ENCODE data around the gene CDADC1.

DNA sequence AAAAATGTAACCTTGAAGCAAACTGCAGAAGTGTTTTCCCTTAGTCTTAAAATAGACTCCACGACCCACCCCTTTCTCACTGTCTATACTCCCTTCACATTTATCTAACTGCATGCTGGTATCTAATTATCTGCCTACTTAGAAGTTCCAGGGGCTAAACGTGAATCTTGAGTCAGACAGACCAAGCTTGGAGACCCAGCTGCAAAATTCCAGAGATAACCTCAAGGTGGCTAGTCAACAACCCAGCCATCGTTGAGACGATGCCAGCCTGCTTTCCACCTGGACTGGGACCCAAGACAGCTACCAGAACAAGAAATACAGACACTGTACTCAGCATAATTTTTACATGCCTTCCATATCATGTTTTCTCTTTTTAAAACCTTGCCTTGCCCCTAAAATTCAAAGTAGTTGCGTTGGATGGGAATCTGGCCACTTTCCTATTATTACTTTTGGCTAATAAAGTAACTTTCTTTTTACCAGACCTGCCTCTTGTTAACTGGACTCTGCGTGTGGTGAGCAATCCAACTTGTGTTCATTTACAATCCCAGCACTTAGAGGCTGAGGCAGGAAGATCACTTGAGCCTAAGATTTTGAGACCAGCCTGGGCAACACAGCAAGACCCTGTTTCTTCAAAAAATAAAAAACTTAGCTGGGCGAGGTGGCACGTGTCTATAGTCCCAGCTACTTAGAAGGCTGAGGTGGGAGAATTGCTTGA lies 82.3 kb downstream of the CDADC1 start:
- TF ChIP-seq CTCF (IDR thresholded peaks at IDR 0.05) (no peak), EZH2 (IDR thresholded peaks at IDR 0.05) (no peak), EZH2phosphoT487 (IDR thresholded peaks at IDR 0.05) (no peak)

All from neural progenitor cell (in vitro differentiated cells).